Measurements from ENCODE around the gene SLC25A29.

Gene SLC25A29

DNA sequence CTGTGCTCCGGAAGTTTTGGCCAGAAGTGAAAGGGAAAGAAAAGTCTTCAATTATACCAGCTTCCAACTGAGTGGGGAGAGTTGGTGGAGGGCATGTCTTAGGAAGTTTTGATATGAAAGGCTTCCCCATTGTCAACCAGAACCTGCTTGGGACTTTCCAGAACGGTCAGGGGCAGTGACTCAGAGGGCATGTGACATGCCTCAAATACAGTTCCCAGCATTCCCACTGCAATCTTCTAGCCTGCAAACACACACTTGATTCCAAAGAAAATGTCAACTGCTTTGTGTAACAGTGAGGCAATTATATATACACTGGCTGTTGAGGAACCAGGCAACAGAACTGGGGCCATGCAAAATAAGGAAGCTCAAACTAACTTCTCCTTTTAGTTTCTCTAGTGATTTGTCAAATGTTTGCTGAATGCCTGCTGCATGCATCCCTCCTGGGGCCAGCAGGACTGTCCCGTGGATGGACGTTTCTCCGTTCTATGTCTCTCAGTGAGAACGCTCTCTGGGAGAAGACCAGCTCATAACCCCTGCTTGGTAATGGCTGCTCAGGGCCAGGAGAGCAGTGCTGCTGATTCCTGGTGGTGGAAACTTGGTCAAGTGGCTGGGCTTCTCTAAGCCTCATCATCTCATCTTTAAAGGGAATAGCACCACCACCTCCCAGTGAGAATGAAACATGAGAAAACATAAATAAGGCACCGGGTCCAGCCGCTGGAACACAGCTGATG is 35.2 kb upstream of the SLC25A29 start:
- no peak for TF ChIP-seq FOXP2 (optimal IDR thresholded peaks at IDR 0.05; ENCODE audit: borderline replicate concordance, extremely low read depth, extremely low read length, insufficient read depth)
- TF ChIP-seq POLR2AphosphoS5 (IDR thresholded peaks at IDR 0.05; ENCODE audit: low read depth, low read length), result no peak
- TF ChIP-seq, protein P1, sequence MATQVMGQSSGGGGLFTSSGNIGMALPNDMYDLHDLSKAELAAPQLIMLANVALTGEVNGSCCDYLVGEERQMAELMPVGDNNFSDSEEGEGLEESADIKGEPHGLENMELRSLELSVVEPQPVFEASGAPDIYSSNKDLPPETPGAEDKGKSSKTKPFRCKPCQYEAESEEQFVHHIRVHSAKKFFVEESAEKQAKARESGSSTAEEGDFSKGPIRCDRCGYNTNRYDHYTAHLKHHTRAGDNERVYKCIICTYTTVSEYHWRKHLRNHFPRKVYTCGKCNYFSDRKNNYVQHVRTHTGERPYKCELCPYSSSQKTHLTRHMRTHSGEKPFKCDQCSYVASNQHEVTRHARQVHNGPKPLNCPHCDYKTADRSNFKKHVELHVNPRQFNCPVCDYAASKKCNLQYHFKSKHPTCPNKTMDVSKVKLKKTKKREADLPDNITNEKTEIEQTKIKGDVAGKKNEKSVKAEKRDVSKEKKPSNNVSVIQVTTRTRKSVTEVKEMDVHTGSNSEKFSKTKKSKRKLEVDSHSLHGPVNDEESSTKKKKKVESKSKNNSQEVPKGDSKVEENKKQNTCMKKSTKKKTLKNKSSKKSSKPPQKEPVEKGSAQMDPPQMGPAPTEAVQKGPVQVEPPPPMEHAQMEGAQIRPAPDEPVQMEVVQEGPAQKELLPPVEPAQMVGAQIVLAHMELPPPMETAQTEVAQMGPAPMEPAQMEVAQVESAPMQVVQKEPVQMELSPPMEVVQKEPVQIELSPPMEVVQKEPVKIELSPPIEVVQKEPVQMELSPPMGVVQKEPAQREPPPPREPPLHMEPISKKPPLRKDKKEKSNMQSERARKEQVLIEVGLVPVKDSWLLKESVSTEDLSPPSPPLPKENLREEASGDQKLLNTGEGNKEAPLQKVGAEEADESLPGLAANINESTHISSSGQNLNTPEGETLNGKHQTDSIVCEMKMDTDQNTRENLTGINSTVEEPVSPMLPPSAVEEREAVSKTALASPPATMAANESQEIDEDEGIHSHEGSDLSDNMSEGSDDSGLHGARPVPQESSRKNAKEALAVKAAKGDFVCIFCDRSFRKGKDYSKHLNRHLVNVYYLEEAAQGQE (IDR thresholded peaks at IDR 0.05; ENCODE audit: insufficient read depth in 1 of 2, low read depth in 2 of 2, low read length in 2 of 2), result no peak
- no peak for TF ChIP-seq TAF1 (IDR thresholded peaks at IDR 0.05; ENCODE audit: borderline replicate concordance, insufficient read depth, low read length)

DNA sequence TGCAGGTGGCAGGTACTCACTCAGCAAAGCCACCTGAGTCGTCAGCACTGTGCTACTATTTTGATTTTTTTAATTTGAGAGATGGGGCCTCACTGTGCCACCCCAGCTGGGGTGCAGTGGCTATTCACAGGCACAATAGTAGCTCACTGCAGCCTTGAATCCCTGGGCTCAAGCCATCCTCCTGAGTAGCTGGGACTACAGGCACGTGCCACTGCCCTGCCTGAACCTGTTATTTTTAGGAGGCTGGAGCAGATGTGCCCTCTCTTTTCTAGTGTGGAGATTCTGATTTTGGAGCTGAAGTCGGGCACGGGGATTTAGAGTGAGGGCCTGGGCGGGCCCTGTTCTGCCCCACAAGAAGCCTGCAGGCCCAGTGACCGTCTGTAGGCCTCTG is 34.2 kb upstream of the SLC25A29 start:
- TF ChIP-seq POLR2AphosphoS5 (IDR thresholded peaks at IDR 0.05; ENCODE audit: low read depth, low read length) (no peak), FOXP2 (optimal IDR thresholded peaks at IDR 0.05; ENCODE audit: borderline replicate concordance, extremely low read depth, extremely low read length, insufficient read depth) (no peak), SIN3A (IDR thresholded peaks at IDR 0.05; ENCODE audit: borderline replicate concordance, insufficient read depth, low read length) (no peak), TAF1 (IDR thresholded peaks at IDR 0.05; ENCODE audit: borderline replicate concordance, insufficient read depth, low read length) (no peak)
- TF ChIP-seq, protein P1 (IDR thresholded peaks at IDR 0.05; ENCODE audit: insufficient read depth in 1 of 2, low read depth in 2 of 2, low read length in 2 of 2), result no peak

DNA sequence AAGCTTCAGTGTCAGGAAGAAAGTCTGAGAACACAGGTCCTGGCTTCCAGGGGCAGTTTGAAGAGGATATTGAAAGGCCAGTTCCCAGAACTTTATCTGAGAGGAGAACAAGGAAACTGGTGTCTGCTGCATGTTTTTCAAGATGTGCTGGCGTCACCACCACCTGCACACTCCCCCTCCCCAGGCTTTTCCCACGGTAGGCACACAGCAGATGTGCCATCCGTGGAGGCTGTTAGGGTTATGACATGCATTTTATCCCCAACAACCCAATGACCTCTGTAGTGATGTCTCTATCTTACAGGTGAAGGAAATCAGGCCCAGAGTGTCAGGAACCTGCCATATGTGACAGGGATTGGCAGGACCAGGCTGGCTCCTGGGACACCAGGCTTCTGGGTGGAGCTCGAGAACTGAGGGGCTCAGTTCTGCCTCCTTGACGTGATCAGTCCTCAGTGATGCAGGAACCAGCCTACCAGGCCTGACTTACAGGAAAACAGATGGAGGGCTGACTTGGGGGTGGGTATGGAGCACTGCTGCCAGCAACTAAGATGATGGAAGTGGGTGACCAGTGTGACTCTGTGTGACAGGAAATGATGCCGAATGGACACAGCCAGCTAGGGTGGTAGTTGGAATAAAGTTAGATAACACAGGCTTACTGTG is 33.6 kb upstream of the SLC25A29 start:
- no peak for TF ChIP-seq SIN3A (IDR thresholded peaks at IDR 0.05; ENCODE audit: borderline replicate concordance, insufficient read depth, low read length)
- no peak for TF ChIP-seq POLR2AphosphoS5 (IDR thresholded peaks at IDR 0.05; ENCODE audit: low read depth, low read length)
- TF ChIP-seq FOXP2 (optimal IDR thresholded peaks at IDR 0.05; ENCODE audit: borderline replicate concordance, extremely low read depth, extremely low read length, insufficient read depth), result no peak
- TF ChIP-seq, protein P1 (IDR thresholded peaks at IDR 0.05; ENCODE audit: insufficient read depth in 1 of 2, low read depth in 2 of 2, low read length in 2 of 2), result no peak
- TF ChIP-seq TAF1 (IDR thresholded peaks at IDR 0.05; ENCODE audit: borderline replicate concordance, insufficient read depth, low read length), result no peak

DNA sequence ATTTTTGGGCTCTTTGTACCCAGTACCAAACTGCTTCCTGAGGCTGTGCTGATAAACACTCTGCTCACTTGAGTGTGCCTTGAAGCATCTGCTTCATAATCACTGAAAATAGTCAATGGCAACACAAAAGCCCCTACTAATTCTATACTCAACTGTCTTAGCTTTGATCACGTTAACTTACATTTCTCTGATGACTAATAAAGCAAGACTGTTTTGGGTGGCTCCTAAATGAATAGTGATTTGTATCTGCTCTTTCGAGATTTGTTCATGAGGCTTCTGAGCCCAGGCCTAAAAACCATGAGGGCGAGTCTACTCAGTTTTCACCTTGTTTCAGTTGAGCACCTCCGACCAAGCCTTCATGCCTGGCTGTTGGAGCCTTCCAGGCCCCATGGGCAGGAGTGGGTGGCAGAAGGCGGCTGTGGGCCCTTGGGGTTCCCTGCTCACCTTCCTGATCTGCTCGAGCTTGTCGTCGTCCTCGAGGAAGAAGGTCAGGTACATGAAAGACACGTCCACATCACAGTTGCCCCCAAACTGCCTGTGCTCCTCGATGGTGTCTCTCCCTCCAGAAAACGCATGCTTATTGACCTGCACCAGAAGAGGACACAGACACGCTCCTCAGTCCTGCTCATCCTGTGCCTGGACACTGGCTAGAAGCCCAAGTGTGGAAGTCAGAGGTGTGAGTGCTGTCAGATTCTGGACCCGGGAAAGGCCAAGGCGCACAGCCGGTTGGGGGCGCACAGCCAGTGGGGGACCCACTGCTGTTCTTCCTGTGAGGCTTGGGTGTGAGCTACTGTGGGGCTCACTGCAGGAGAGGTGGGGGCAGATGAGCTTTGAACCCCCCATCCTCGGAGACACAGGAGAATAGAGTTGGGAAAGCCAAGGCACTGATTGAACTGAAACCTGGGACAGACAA is 30.6 kb upstream of the SLC25A29 start:
- TF ChIP-seq FOXP2 (optimal IDR thresholded peaks at IDR 0.05; ENCODE audit: borderline replicate concordance, extremely low read depth, extremely low read length, insufficient read depth), result no peak

DNA sequence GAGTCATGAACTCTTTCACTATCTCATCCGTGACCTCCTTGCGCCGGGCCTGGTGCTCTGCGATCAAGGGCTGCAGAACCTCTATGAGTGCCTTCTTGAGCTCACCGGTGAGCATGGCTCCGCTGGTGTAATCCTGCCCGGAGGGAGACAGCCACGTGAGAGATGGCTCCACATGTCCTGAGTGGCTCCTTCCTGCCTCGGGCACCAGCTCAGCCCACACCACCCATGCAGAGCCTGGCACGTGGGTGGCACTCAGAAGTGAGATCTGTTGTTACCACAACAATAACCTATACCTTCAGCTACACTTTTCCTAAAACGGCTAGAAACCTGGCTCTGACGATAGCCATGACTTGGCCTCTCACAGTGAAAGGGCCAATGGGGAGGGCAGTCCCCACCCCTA is 28.7 kb upstream of the SLC25A29 start:
- no peak for TF ChIP-seq SIN3A (IDR thresholded peaks at IDR 0.05; ENCODE audit: borderline replicate concordance, insufficient read depth, low read length)
- TF ChIP-seq, protein P1 (IDR thresholded peaks at IDR 0.05; ENCODE audit: insufficient read depth in 1 of 2, low read depth in 2 of 2, low read length in 2 of 2), result no peak
- no peak for TF ChIP-seq POLR2AphosphoS5 (IDR thresholded peaks at IDR 0.05; ENCODE audit: low read depth, low read length)
- TF ChIP-seq FOXP2 (optimal IDR thresholded peaks at IDR 0.05; ENCODE audit: borderline replicate concordance, extremely low read depth, extremely low read length, insufficient read depth), result no peak
- TF ChIP-seq TAF1 (IDR thresholded peaks at IDR 0.05; ENCODE audit: borderline replicate concordance, insufficient read depth, low read length), result no peak
